NOMO-1 (cell line): Measurements from ENCODE around the gene TMPRSS6.

Experiments used
- DNase-seq, 2 experiments: peaks; one replicate each; lab custom pipeline; 2025; ENCODE audit not compliant: unreplicated experiment in 2 of 2; lab: John Stamatoyannopoulos, UW

TMPRSS6 gene

DNA sequence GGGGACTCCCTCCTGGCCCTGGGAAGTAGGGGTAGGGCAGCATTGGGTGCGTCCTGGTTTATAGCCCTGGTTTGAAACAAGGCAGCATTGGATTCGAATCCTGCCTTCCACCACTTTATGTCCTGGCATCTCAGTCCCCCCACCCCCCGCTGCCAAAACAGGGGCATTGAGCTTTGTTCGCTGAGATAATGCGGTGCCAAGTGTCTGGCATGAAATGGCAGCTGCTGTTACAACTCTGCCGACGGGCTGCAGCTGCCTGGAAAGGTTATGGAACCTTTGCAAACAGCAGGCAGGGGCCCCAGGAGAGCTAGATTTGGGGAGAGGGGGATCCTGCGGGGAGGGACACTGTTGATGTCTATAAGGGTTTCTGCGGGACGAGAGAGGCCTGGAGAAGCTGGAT, 92.2 kb downstream of the TMPRSS6 start:
- no peak for DNase-seq

DNA sequence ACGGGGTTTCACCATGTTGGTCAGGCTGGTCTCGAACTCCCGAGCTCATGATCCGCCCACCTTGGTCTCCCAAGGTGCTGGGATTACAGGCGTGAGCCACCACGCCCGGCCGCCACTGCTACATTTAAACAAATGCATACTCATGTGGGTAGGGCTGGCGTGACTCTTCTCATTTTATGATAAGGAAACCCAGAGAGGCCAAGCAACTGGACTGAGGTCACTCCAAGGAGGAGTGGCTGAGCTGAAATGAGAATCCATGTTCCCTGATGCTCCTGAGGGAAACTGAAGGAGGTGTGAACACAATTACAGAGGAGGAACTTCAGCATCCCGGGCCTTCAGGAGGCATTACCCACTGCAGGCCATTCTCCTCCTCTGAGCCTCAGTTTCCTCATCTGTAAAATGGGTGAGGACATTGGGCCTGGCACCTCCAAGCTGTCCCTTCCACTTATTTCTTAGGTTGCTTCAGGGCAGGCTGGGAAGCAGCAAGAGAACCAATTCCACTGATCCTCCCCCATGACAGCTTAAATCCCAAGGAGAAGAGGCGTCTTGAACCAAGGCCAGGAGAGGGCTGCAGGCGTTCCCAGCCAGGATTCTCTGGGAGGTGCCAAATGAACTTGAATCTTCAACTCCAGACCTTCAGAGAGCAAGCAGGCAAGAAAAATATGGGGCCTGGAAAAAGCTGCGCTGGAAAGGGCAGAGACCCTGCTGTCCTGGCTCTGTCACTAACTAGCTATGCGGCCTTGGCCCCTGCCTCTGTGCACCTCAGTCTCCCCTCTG, 93.2 kb downstream of the TMPRSS6 start:
- DNase-seq = no peak

DNA sequence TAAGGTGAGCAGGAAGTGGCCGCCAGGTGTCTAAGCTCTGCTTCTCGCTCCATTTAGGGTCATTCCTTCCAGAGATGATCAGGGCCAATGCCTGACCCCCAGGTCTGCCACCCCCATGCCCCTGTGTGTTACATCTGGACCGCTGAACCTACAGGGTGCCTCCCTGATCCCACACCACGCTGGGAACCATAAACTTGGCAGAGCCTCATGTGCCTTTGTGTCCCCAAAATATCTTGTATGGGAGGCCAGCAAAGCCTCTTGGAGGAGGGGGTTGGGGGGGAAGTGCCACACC, 94.0 kb downstream of the TMPRSS6 start:
- DNase-seq = no peak
